Activated gamma-delta T cell treated with Interleukin-2 at 50 U/mL for 16 hours (primary cell): ENCODE data around the gene TDO2.
"Not testable (repeated sequence)": the region's sequence is repeated elsewhere in the genome, so short reads cannot be mapped to it uniquely, and the experiment has no call there.

Source experiments
- DNase-seq: peaks from one replicate; pipeline ENCODE4 v3.0.0-alpha.2; 2020

The TDO2 gene

GRCh38 chr4:155908187-155909139 lies 5.0 kb downstream of the TDO2 start:
- no peak for DNase-seq

DNA sequence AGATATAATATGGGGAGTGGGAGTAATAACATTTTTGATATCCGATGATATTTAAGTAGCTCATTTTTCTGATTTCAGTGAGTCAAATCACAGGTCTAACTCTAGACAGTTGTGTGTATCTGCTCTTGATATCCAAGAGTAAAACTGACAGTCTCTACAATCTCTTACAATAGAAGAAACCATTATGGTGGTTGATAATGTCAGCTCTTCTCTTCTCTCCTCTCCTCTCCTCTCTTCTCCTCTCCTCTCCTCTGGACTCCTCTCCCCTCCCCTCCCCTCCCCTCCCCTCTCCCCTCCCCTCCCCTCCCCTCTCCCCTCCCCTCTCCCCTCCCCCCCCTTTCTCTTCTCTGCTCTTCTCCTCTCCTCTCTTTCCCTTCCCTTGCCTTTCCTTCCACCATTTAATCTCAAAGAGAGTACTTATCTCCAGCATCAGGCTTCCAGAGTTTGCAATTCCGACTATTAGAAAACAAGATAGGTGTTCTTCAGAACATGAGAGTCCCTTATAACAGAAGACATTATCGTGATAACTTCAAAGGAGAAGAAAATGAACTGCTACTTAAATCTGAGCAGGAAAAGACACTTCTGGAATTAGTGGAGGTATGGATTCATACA lies 6.2 kb downstream of the TDO2 start:
- DNase-seq = no peak

DNA sequence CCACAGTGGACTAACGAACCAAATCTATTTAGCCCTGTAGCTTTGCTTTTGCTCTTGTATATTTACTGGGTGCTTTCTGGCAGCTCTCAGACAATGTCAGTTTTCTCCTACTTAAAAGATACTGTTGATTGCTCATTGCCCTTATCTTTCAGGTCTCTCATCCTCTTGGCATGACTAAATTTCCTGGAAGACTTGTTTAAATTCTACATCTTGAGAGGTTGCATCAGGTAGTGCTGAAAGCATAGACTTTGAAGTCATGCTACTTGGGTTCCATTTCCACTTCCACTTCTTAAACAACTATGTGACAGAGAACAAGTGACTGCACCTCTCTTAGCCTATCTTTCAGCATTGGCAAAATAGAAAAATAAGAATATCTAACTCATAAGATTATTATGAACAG lies 8.4 kb downstream of the TDO2 start:
- DNase-seq = no peak

DNA sequence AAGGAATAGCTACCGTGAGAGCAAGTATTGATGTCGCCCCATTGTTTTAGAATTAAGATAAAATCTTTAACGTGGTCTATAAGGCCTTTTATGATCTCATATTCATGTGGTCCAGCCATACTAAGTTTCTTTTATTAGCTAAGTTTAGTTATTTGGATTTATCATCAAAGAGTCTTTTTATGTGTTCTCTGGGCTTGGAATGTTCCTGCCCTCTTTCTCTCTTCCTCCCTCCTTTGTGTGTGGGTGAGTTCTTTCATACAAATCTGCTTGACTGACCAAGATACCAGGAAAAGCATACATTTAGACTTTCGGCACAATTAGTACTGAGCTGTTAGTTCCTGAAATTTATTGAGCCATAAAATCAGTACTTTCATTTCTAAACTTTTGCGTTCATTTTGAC lies 11.3 kb downstream of the TDO2 start:
- no peak for DNase-seq

DNA sequence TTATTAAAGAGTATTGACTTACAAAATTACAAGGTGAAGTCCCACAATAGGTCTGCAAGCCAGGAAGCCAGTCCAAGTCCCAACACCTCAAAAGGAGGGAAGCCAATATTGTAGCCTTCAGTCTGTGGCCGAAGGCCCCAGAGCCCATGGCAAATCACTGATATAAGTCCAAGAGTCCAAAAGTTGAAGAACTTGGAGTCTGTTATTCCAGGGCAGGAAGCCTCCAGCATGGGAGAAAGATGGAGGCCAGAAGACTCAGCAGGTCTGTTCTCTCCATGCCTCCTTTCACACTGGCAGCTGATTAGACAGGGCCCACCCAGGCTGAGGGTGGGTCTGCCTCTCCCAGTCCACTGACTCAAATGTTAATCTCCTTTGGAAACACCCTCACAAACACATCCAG lies 18.1 kb downstream of the TDO2 start:
- DNase-seq = no peak

DNA sequence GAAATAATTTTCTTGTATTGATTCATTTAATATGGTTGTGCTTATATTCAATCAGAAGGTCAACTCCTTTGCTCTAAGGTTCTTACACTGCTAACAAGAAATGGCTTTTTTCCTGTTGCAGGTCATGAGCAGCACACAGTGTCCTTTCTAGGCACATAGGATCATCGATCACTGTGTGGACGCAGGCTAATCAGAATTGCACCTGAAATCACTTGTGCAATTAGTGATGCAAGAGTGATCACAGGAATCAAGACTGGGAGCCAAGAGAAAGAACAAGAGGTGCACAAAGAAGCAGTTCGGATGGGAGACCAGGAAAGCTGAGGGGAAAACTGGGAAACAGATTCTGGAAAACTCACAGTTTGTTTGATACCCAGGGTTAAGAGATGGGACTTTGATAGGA lies 21.1 kb downstream of the TDO2 start:
- DNase-seq = no peak

DNA sequence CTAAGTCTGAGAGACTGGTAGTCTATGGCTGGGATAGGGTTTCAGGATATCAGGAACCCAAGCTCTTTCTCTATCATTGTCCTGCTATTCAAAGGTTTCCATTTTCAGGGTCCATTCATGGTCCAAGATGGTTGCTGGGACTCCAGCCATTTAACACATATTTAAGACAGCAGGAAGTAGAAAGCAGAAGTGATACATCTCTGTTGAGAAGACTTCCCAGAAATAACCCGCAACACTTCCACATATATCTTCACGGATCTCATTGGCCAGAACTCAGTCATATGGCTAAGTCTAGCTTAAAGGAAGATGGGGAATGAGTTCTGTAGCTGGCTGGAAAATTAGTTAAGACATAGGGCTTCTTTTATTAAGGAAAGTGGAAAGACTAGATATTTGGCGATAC lies 26.3 kb downstream of the TDO2 start:
- DNase-seq = no peak

DNA sequence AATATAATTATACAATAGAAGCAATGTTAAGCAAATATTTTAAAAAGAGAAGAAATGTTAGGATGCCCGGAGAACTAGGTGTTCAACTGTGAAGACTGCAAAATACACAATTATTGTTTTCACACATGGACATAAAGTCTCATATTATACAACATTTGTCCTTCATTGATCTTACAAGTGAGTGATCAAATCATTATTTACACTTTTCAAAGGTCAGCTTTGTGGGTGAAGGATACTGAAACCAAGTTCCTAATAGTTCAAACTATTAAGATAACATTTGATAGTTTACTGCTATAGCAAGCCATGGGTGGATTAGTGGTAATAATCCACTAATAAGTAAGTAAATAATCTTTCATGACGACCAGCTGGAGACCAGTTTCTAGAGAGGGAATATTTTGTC lies 26.8 kb downstream of the TDO2 start:
- no peak for DNase-seq

DNA sequence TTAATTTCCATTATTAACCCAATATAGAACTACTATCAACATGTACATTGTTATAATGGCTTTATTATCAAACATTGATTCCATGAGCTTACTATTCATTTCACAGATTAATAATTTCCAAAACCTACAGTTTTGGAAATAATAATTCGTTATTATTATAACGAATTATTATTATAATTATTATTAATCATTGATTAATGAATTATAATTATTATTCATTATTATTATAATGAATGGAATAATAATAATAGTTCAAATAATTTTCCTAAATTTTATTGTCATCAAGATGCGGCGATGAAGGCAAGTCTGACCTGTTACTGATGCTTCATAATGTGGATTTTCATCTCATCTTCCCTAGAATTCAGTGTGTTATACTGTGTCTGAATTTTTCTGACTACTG lies 28.1 kb downstream of the TDO2 start:
- no peak for DNase-seq

GRCh38 chr4:155934634-155935033 lies 31.1 kb downstream of the TDO2 start:
- not testable (repeated sequence) for DNase-seq

DNA sequence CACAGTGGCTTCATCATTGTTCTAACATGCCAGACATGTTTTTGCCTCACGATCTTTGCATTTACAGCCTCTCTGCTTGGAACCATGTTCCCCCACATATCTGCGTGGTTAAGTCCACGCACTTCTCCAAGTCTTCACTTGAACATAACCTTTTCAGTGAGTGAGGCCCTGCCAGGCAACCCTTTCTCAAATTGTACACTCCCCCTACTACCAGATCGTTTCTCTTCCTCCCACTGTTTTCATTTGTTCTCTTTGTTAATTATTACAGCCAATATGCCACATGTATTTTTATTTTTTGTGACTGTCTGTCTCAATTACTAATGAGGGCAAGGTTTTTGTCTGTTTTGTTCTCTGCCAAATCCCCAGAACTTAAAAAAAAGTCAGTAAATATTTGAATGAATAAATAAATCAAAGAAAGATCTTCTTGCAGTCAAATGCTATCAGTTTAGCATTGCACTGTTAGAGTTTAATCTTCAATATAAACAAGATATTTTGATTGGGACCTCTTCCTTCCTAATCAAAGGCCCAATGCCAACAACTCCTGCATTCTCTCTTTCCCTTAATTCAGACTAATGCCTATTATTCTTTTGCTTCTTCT lies 32.0 kb downstream of the TDO2 start:
- DNase-seq = no peak

- DNase-seq = no peak
Observed at GRCh38 chr4:155941085-155941790, 37.7 kb downstream of the TDO2 start.

GRCh38 chr4:155941820-155942219 lies 38.3 kb downstream of the TDO2 start:
- DNase-seq = no peak

DNA sequence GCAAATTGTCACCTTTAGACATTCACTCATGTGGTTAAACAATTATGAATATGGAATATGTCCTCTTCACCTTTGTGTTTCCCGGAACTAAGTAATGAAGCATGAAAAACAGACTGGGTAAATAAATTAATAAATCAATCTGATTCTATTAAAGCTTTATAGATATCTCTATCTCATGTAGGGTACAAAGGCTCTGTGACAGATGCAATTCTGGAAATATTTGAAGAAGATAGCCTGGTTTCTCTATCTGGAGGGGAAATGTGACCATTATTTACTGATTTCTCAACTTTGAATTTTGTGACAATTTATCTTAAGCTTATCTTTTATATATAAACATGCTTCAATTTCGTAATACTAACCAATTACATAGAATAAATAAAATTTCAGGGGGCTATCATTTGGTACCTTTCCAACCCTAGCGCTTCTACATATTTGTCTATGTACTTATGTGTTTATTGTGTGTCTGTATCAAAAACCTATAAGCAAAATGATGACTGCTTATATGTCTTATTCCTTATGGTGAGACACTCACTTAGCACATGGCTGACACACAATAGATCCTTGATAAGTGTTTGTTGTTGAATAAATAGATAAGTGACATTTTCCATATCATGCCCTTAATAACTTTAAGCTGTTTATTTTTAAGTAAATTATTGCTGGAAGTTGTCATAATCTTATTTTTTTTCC lies 40.3 kb downstream of the TDO2 start:
- no peak for DNase-seq

GRCh38 chr4:155944516-155944915 lies 41.0 kb downstream of the TDO2 start:
- DNase-seq = no peak

DNA sequence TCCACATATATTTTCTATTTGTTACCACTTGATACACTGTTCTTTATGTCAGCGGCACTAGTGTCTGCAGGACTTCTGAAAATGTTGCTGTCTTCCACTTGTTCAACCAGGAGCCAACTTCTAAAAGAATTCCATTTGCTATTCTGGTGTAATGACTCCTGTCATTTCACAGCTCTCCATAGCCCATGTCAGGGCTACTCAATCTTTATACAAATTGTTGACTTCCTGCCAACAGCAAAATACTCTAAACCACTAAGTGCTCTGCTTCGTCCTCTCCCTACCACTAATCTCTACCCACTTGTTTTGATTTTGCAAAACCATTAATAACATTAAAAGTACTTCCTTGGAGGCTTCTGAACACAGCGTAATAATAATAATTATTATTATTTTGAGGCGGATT lies 43.0 kb downstream of the TDO2 start:
- DNase-seq = no peak

GRCh38 chr4:155948541-155948940 lies 45.0 kb downstream of the TDO2 start:
- no peak for DNase-seq

- DNase-seq = no peak
Observed at GRCh38 chr4:155950461-155950860, 47.0 kb downstream of the TDO2 start.

- DNase-seq = no peak
Observed at GRCh38 chr4:155952501-155952901, 49.0 kb downstream of the TDO2 start.

DNA sequence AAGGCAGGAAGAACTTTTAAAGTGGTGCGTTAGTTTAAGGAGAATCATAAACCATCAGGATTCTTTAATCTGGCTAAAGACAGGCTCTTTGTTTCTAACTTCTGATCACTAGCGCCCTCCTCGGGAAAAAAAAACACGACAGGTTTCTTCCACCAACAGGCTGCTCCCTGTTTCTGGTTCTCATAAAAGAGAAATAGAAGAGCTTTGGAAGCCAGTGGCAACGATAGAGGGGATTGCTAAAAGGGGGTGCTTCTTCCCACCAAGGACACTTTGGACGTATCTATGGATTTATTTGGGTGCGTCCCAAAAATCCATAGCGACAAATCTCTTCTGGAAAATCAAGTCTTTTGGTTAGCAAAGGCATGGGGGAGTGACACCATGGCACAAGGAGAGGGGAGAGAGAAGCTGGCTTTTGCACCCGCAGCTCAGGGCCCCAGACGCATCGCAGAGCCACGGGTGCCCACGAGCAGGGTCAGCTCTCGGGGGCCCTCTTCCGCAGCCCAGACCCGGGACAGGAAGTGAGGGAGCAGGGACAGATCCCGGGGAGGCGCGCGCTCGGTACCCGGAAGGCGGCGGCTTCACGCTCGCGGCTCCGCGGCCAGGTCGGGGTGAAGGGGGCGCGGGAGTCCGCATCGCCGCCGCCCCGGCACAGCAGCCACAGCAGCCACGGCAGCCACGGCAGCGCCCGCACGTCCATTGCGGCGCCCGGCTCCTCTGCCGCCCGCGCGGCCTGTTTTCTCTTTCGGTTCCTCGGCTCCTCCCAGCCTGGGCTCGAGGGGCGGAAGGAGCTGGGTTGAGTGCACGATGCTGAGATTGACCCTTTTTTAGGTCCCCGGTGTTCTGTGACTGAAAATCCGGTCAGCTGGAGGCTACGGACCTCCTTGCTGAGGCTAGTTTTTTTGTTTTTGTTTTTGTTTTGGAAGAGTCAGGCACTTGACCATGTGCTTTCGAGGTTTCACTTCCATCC lies 49.9 kb downstream of the TDO2 start, which contains the start of gene CTSO:
CTSO (minus strand) TSS at position 716 of the 967 bp plus-strand sequence; CDS start at position 697, 19 bp downstream.
- DNase-seq = peak; percentile 63

GRCh38 chr4:155954118-155954685 lies 50.7 kb downstream of the TDO2 start:
- DNase-seq = no peak
